IPS-NIHi7 (cell line): Measurements from ENCODE around the gene ADAMTSL4.

ENCODE experiments used
- DNase-seq: peaks from one replicate; pipeline ENCODE4 v3.0.0; 2012; ENCODE audit warnings: mixed read lengths; ENCODE audit errors: extremely low spot score

Gene ADAMTSL4

GRCh38 chr1:150548632-150549495, at the start of gene ADAMTSL4:
Gene ADAMTSL4, plus strand, starts transcription at chr1:150549408. Its CDS starts 2,881 bp downstream, at chr1:150552289.
- DNase-seq, result peak; percentile 65

DNA sequence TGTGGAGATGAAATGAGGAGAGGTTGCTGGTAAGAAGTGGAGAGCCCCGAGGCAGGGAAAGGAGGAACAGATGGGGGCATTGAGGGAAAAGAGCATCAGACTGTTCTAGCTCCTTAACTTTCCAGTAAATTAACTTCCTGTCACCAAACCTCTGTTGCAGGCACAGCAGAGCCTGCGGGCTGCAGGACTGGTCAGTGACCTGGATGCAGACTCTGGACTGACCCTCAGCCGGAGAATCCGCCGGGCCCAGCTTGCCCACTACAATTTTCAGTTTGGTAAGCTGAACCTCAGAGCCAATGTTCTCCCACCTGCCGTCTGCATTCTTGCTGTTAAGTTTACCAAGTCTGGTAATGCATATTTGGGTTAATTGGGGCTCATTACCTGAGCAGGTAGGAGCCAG, 43.8 kb upstream of the ADAMTSL4 start:
- DNase-seq, result no peak

- DNase-seq, result peak; percentile 55
These were observed 41.0 kb upstream of the ADAMTSL4 start, which contains the start of gene ECM1 for GRCh38 chr1:150507912-150508864. Gene ECM1, plus strand, starts transcription at chr1:150508109. Its CDS starts 101 bp downstream, at chr1:150508210.

- DNase-seq, result no peak
These were observed 40.2 kb upstream of the ADAMTSL4 start for GRCh38 chr1:150508982-150509381.

GRCh38 chr1:150511551-150511950, 37.7 kb upstream of the ADAMTSL4 start:
- DNase-seq, result no peak

DNA sequence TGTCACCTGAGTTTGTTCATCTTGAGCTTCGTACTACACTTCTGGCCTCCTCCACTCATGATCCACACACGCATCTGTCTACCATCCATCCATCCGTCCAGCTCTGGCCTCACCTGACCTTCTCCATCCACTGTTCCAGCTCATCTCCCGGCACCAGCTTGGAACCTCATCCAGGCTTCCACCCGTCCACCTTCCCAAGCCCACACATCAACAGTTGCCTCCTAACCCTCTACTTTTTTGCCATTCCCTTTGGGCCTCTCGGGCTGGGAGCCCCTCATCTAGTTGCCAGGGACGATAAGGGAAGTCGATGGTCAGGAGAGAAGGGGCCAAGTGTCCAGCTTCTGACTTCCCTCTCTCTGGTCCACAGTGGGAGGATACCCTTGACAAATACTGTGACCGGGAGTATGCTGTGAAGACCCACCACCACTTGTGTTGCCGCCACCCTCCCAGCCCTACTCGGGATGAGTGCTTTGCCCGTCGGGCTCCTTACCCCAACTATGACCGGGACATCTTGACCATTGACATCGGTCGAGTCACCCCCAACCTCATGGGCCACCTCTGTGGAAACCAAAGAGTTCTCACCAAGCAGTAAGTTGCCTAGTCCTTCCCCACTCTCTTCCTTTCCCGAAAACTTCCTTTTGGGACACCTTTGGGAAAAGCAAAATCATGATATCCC, 37.1 kb upstream of the ADAMTSL4 start:
- DNase-seq, result no peak

- no peak for DNase-seq
These were observed 36.4 kb upstream of the ADAMTSL4 start for GRCh38 chr1:150512846-150513245.

DNA sequence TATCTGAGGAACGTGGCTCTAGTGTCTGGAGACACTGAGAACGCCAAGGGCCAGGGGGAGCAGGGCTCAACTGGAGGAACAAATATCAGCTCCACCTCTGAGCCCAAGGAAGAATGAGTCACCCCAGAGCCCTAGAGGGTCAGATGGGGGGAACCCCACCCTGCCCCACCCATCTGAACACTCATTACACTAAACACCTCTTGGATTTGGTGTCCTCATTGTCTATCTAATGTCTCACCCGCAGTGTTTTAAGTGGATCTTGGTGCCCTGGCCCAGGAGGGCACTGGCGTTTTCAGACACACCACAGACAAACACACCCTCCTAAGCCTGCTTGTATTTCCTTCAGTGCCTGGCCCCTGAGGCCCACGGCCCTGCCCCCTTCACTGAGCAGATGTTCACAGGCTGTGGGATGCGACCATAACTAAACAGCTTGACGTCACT, 35.8 kb upstream of the ADAMTSL4 start:
- no peak for DNase-seq

DNA sequence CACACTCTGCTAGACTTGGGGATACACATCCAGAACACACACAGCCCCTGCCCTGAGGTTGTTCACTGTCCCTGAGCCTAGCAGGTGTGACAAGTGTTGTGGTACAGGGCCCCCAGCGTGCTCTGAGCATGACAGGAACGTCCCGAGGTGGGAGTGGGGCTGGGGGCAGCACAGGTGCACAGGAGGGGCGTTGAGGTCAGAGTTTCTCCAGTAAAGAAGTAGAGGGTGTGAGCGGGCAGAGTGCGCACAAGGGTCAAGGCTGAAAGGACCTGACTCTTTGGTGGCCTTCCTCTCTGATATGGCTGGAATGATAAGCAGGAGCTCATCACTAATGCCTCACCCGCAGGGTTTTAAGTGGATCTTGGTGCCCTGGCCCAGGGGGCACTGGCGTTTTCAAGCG, 34.9 kb upstream of the ADAMTSL4 start:
- DNase-seq, result no peak

DNA sequence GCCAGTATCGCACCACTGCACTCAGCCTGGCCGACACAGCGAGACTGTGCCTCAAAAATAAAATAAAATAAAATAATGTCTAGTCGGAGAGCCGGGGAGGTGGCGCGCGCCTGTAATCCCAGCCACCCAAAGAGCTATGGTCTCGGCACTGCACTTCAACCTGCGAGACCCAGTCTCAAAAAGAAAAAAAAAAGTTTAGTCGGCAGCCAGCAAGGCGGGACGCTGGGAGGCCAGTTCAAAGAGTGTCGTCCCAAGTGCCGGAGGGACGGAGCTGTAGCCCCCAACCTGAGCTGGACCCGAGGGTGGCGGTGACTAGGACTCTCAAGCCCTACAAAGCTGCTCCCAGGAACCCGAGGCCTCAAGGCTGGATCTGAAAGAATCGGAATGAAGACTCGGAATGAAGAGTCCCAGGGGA, 34.3 kb upstream of the ADAMTSL4 start:
- no peak for DNase-seq

DNA sequence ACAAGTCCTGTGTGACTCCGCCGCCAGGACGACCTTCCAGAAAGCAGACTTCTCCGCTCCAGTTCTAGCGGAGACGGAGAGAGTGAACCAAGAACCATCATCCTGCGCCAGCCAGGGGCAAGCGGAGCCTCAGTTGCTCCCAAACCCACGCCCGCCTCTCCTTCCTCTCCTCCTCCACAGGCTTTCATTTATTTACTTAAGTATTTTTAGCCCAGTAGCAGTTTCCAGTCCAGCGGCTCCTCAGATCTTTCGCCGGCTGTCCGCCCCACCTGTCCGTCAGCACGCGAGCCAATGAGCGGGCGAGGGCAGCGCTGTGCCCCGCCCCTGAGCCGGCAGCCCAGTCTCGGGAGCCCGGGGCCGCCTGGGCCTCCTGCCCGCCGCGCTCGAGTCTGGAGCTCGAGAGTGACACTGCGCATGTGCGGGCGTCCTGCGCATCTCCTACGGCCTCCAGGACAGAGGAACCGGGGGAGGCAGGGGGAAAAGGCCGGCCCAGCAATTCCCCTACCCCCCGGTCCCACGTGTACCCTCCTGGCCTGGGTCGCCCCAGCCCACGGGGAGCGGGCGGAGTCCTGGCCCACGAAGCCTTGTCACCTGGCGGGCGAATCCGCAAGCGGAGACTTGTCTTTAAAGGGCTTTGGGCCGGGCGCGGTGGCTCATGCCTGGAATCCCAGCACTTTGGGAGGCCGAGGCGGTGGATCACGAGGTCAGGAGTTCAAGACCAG, 33.7 kb upstream of the ADAMTSL4 start, which contains the start of gene FALEC:
TSS of gene FALEC (plus strand) at position 425 of the 722 bp plus-strand sequence.
- peak; percentile 100 for DNase-seq

DNA sequence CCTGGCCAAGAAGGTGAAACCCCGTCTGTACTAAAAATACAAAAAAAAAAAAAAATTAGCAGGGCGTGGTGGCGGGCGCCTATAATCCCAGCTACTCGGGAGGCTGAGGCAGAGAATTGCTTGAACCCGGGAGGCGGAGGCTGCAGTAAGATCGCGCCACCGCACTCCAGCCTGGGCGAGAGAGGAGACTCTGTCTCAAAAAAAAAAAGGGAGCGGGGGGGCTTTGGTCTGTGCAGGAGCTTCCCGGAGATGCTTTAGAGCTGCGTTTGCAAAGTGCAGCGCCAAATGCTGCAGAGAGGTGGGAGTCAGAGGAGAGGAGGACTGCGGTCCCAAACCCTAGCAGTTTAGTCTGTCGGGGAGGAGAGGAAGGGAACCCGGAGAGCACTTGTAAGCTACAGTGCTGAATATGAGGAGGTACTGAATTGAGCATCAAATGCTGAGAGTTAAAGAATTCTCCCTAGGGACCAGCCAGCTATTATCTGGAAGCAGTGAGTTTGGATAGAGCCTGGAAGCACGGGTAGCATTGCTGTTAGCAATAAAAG, 33.1 kb upstream of the ADAMTSL4 start:
- DNase-seq, result peak; percentile 31

GRCh38 chr1:150516616-150517015, 32.6 kb upstream of the ADAMTSL4 start:
- no peak for DNase-seq

DNA sequence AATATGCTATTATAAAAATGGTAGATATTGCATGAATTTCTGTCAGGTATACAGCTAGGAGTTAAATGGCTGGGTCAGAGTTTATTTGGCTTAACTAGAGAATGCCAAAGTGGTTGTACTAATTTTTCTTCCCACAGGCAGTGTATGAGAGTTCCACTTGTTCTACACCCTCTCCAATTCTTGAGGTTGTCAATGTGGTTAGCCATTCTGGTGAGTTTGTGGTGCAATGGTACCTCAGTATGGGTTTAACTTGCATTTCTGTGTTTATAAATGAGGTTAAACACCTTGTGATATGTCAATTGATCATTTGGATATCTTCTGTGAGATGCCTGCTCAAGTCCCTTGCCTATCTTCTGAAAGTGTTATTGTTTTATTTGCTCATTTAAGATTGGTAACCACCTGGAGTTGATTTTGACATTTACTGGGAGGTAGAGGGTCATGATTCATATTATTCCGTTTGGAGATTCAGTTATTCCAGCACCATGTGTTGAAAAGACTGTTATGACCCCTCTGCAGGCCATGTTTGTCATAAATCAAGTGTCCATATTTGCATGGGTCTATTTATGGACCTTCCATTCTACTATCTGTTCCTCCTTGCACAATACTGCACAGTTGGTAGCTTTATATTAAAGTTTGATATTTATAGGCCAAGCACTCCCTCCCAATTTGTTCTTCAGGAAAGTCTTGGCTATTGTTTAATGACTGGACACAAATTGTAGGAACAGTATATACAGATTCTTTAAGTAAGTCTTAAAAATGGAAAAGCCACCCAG, 27.8 kb upstream of the ADAMTSL4 start:
- DNase-seq, result no peak

- no peak for DNase-seq
These were observed 23.9 kb upstream of the ADAMTSL4 start for GRCh38 chr1:150525348-150525747.

GRCh38 chr1:150528196-150528595, 21.0 kb upstream of the ADAMTSL4 start:
- DNase-seq, result no peak

DNA sequence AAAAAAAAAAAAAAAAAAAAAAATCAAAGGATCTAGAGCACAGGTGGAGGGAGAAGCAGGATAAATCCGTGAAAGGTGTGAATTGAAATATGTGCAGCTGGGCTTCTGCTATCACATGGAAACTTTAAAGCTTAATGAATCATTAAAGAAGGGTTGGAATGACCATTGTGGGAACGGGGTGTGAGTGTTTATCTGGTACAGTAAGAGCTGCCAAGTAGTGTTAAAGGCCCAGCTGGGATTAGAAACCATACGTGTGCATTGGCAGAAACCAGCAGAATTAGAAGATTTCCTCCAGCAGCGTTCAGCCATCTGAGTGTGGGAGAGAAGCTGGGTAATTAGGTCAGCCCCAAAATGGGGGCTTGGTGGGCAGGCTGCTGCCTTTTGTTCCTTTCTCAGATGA, 20.2 kb upstream of the ADAMTSL4 start:
- no peak for DNase-seq

- DNase-seq, result no peak
These were observed 18.6 kb upstream of the ADAMTSL4 start for GRCh38 chr1:150530491-150531159.

DNA sequence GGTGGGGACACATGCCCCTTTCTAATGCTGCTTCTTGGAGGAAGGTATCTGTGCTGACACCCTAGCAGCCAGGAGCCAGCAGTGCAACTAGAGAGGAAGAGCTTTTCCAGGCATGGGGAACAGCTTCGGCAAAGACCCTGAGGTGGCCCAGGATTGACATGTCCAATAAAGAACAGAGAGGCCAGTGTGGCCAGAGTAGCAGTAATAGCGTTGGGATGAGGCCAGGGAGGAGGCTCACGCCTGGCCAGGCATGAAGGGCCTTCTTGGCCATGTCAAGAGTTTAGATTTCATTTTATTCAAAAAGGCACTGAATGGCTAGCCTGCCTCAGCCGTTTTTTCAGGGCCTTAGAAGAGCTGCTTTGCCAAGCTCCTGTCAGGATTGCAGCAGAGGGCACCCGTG, 16.3 kb upstream of the ADAMTSL4 start:
- no peak for DNase-seq
